ACHN (cell line): ENCODE results near the gene GRIP2.

ENCODE experiments used
- DNase-seq: peaks from one replicate; pipeline ENCODE4 v3.0.0-alpha.2; 2015
- in situ Hi-C: cut with HindIII; loops from 2 replicates; pipeline ENCODE4 v1.10.0; 2017; ENCODE audit warnings: low sequenced_read_pairs, low pct_ligation_motif_present, low pct_unique_long_range_greater_than_20kb

The GRIP2 gene

GRCh38 chr3:14512281-14512941, 27.7 kb downstream of the GRIP2 start:
- DNase-seq: no peak
- in situ Hi-C loops: no loop called here

GRCh38 chr3:14511623-14512280, 28.4 kb downstream of the GRIP2 start:
- in situ Hi-C loops: no loop called here
- DNase-seq: no peak

- in situ Hi-C loops: no loop called here
- DNase-seq: no peak
Observed at GRCh38 chr3:14510838-14511622, 29.1 kb downstream of the GRIP2 start.

- in situ Hi-C loops: no loop called here
Observed at GRCh38 chr3:14509796-14510100, 30.4 kb downstream of the GRIP2 start.

DNA sequence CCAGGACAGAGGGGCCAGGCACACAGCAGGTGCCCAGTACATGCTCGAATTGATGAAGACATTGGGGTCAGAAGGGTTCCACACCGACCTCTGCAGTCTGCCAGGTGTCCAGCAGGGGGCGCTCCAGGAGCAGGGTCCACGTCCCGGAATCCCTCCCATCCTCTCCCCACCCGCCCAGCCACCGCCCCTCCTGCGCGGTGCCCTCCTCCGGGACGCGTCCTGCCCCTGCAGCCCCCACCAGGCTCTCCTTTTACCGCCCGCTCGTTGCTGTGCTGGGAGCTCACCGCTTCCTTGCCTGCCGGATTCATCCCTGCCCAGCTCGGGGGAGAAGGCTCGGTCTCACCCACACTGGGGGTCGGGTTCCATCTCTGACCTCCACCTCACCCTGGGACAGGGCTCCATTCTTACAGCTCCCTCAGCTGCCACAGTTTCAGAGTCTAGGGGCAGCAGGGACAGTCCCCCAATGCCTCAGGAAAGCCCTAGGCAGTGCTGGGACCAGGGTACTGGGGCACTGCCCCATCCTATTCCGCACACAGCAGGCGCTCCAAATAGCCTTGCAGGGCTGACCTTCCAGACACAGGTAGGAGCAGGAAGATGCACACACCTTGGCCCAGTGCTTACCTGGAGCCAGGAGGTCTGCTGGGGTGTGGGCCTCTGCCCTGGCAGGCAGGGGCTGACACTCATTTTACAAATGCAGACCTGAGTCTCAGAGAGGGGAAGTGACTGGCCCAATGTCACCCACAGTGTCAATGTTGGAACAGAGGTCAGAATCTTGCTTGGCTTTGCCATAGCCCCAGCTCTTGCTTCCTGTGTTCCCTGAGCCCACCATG, 31.0 kb downstream of the GRIP2 start:
- in situ Hi-C loops: no loop called here
- peak; percentile 51 for DNase-seq

More at GRCh38 chr3:14509796-14510100, 30.4 kb downstream of the GRIP2 start:
- DNase-seq: no peak

- in situ Hi-C loops: no loop called here
Observed at GRCh38 chr3:14508505-14508819, 31.7 kb downstream of the GRIP2 start.

GRCh38 chr3:14507757-14508504, 32.2 kb downstream of the GRIP2 start:
- no peak for DNase-seq
- in situ Hi-C loops: no loop called here

More at GRCh38 chr3:14508505-14508819, 31.7 kb downstream of the GRIP2 start:
- DNase-seq: no peak

GRCh38 chr3:14507305-14507741, 32.8 kb downstream of the GRIP2 start:
- in situ Hi-C loops: no loop called here
- DNase-seq: no peak

DNA sequence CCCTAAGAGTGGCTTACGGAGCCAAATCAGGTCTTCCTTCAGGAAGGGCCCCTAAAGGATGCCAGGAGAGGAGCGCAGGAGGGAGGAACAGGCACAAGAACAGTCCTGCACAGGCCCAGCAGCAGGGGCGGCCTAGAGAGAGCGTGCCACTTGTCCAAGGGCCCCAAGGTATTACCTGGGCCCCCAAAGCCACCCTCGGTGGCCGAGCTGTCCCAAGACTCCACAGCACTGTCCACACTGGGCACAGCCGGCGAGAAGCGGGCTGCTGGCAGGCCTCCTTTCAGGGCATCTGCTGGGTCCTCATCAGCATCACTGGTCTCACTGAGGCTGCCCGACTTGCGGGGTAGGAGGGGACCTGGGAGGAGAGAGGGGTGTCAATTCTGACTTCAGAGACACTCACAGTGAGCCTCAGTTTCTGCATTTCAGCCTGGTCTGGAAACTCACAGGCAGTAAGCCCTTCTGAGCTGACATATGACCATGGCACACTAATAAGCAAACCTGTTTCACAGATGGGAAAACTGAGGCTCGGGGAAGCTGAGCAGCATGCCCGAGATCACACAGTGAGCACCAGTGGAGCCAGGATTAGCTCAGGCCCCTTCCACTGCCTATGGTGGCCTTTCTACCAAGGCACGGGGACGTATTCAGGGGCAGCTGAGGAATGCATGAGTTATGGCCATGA, 33.4 kb downstream of the GRIP2 start:
- in situ Hi-C loops: no loop called here

GRCh38 chr3:14505803-14506500, 34.2 kb downstream of the GRIP2 start:
- DNase-seq: no peak
- in situ Hi-C loops: no loop called here

More for the DNA sequence above, 33.4 kb downstream of the GRIP2 start:
- DNase-seq: no peak

DNA sequence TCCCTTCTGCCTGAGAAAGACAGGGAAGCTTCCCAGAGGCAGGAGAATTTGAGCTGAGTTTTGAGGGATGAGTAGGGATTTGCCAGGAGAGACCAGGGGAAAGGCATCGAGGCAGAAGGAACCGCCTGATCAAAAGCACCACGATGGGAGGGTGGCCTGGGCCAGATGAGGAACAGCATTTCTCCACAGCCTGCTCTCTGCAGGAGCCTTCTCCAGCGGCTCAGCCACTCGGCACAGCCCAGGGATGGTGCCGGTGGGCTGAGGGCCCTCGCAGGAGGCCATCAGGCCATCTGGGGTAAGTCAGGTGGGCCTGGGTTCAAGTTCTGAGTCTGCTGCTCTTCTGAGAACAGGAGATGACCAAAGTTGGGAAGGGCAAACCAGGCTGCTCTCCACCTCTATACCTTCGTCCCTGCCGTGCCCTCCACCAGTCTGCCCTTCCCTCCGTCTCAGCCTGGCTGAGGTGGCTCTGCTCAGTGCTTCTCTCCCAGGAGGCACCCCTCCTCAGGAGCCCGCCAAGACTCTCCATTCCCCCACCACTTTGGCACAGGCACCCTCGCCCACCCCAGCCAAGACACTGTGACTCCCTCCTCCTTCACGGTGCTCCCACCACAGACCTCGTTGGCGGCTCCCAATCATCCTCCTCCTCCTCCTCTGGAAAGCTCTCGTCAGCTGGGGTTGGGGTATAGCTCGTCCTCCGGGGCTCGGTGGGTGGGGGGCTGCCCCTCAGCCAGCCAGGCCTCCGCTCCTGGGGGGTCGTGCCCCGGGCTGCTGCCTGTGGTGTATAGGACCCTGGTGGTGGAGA, 34.9 kb downstream of the GRIP2 start:
- in situ Hi-C loops: no loop called here
- no peak for DNase-seq

- in situ Hi-C loops: no loop called here
- no peak for DNase-seq
Observed at GRCh38 chr3:14503706-14504065, 36.5 kb downstream of the GRIP2 start.

- DNase-seq: no peak
- in situ Hi-C loops: no loop called here
Observed at GRCh38 chr3:14503033-14503705, 37.0 kb downstream of the GRIP2 start.

GRCh38 chr3:14502472-14502871, 37.7 kb downstream of the GRIP2 start:
- no peak for DNase-seq
- in situ Hi-C loops: no loop called here

- in situ Hi-C loops: no loop called here
- DNase-seq: no peak
Observed at GRCh38 chr3:14497321-14497720, 42.8 kb downstream of the GRIP2 start.

- no peak for DNase-seq
- in situ Hi-C loops: no loop called here
Observed at GRCh38 chr3:14496351-14496750, 43.8 kb downstream of the GRIP2 start.
